CD8-positive, alpha-beta memory T cell (primary cell): ENCODE results near the gene ME3. TPM values are rescaled to one million over a fixed set of nuclear protein-coding genes. Genes with fewer than 3 reads are reported as not detected.

Experiments used
- CTCF ChIA-PET: fragments of 350-600 bp; sonication (Branson Sonifier 250); formaldehyde crosslinking; loops from one replicate; lab custom pipeline; 2021; ENCODE audit warnings: antibody characterized with exemption; lab: Charles Lee
- POLR2A ChIA-PET: fragments of 350-600 bp; sonication (Branson Sonifier 250); formaldehyde crosslinking; loops from one replicate; lab custom pipeline; 2021; ENCODE audit warnings: antibody characterized with exemption; lab: Charles Lee
- DNase-seq, 5 donors: peaks; one replicate each; pipeline versions ENCODE4 v3.0.0 to v3.0.0-alpha.2; 2020 to 2022; ENCODE audit warnings: mixed read lengths in 1 of 5
- H3K27ac ChIP-seq: one replicate; pipeline ENCODE4 v1.7.0; 2013; ENCODE audit warnings: low read depth, mild to moderate bottlenecking, low read length, moderate library complexity
- H3K27me3 ChIP-seq: 2 replicates; pipeline ENCODE4 v1.7.0; 2013; ENCODE audit warnings: low read length, mild to moderate bottlenecking; ENCODE audit not compliant: insufficient read depth, poor library complexity, severe bottlenecking
- H3K36me3 ChIP-seq: 2 replicates; pipeline ENCODE4 v1.7.0; 2013; ENCODE audit warnings: mild to moderate bottlenecking, low read length, moderate library complexity; ENCODE audit not compliant: insufficient read depth
- H3K4me1 ChIP-seq: 2 replicates; pipeline ENCODE4 v1.7.0; 2013; ENCODE audit warnings: mild to moderate bottlenecking, low read length, moderate library complexity; ENCODE audit not compliant: insufficient read depth
- H3K4me3 ChIP-seq: 2 replicates; pipeline ENCODE4 v1.7.0; 2013; ENCODE audit warnings: mild to moderate bottlenecking, low read length
- H3K9me3 ChIP-seq: 2 replicates; pipeline ENCODE4 v1.7.0; 2013; ENCODE audit warnings: mild to moderate bottlenecking, low read length
- H3K27ac Mint-ChIP-seq, 8 donors: one replicate each; pipeline ENCODE4 v1.8.0; 2020 to 2021; ENCODE audit warnings: mixed read lengths in 8 of 8, mild to moderate bottlenecking in 6 of 8, inconsistent platforms in 3 of 8, moderate library complexity in 3 of 8
- H3K27me3 Mint-ChIP-seq, 2 donors: one replicate each; pipeline ENCODE4 v1.8.0; 2020 to 2021; ENCODE audit warnings: mixed read lengths in 2 of 2, mild to moderate bottlenecking in 1 of 2, moderate library complexity in 1 of 2
- H3K36me3 Mint-ChIP-seq, 3 donors: one replicate each; pipeline ENCODE4 v1.8.0; 2020 to 2021; ENCODE audit warnings: mixed read lengths in 3 of 3, inconsistent platforms in 1 of 3, mild to moderate bottlenecking in 1 of 3
- H3K4me1 Mint-ChIP-seq, 3 donors: one replicate each; pipeline ENCODE4 v1.8.0; 2020 to 2021; ENCODE audit warnings: mixed read lengths in 3 of 3, inconsistent platforms in 1 of 3, mild to moderate bottlenecking in 1 of 3
- H3K4me3 Mint-ChIP-seq, 7 donors: one replicate each; pipeline ENCODE4 v1.8.0; 2020 to 2021; ENCODE audit warnings: mixed read lengths in 7 of 7, mild to moderate bottlenecking in 6 of 7, moderate library complexity in 4 of 7, inconsistent platforms in 2 of 7
- H3K9me3 Mint-ChIP-seq, 5 donors: one replicate each; pipeline ENCODE4 v1.8.0; 2020 to 2022; ENCODE audit warnings: mixed read lengths in 5 of 5, mild to moderate bottlenecking in 3 of 5, moderate library complexity in 2 of 5, inconsistent platforms in 1 of 5
- polyA plus RNA-seq: library from polyadenylated mRNA; unstranded; fragments of 300-500 nt; fragmentation: Illumina TruSeq; gene quantifications from one replicate; pipeline ENCODE4 v1.2.3, GENCODE V29; 2021
- total RNA-seq, 2 experiments: library from RNA; stranded (reverse); gene quantifications; one replicate each; pipeline ENCODE4 v1.2.3, GENCODE V29; 2021

The ME3 gene
- total and polyA plus RNA-seq, 3 experiments from 2014 or later, result 1.0 to 1.3 TPM; not detected in 1

DNA sequence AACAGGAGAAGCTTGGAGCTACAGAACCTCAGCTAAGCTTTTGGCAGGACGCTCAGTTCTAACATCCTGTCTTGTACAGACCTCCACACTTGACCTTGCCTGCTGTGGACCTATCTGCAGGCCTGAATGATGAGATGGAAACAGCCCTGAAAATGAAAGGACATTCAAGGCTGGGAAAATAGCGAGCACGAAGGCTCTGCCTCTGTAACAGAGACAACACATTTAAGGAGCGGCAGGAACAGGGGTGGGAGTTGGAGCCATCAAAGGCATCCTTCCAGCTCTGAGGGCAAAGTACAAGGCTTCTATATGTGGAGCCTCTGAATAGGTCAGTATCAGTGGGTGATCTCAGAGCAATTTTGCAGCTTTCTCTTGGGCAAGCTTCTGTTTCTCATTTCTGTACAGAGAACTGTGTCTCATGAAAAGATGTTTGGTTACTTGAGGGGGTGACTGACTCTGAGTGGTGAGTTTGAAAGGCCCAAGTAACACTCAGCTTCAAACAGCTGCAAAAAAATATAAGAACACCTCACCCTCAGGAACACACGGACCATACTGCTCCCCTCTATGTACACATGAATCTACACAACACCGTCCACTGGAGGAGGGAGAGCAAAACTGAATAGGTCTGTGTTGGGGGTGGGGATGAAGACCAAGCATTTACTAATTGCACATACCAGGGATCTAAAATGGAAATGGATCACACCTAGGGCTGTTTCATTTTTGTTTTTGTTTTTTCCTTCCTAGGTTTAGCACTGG lies 196.1 kb downstream of the ME3 start:
- DNase-seq, result no peak
- no peak overlapping the region for H3K4me3 Mint-ChIP-seq
- H3K27me3 Mint-ChIP-seq, result peaks cover 0 to 5% of the 10 kb centered on the region in 2 donors
- H3K27ac Mint-ChIP-seq, result no peak overlapping the region
- H3K4me3 ChIP-seq, result no peak overlapping the region
- H3K27ac ChIP-seq, result no peak overlapping the region
- POLR2A ChIA-PET, result no interaction called here
- no peaks in the 10 kb centered on the region for H3K9me3 Mint-ChIP-seq
- H3K4me1 Mint-ChIP-seq, result no peaks in the 10 kb centered on the region
- H3K27me3 ChIP-seq, result no peaks in the 10 kb centered on the region
- no peaks in the 10 kb centered on the region for H3K36me3 ChIP-seq
- no peaks in the 10 kb centered on the region for H3K9me3 ChIP-seq
- H3K4me1 ChIP-seq, result no peaks in the 10 kb centered on the region
- peaks cover 0 to 2% (median 0%) of the 10 kb centered on the region in 3 donors for H3K36me3 Mint-ChIP-seq
- CTCF ChIA-PET, result no interaction called here

DNA sequence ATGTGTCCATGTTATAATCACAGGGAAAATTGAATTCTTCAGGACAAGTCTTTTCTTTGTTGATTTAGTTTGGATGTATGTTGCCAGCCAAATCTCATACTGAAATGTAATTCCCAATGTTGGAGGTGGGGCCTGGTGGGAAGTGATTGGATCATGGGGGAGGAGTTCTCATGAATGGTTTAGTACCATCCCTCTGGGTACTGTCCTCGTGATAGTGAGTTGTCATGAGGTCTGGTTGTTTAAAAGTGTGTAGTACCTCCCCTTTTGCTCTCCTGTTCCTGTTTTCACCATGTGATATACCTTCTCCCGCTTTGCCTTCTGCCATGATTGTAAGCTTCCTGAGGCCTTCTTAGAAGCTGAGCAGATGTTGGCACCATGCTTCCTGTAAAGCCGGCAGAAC lies 197.4 kb downstream of the ME3 start:
- Mint-ChIP-seq H3K27me3 (peaks cover 2 to 6% of the 10 kb centered on the region in 2 donors), H3K4me1 (no peaks in the 10 kb centered on the region), H3K4me3 (no peak overlapping the region), H3K9me3 (no peaks in the 10 kb centered on the region), H3K36me3 (peaks cover 0 to 2% (median 0%) of the 10 kb centered on the region in 3 donors), H3K27ac (no peak overlapping the region)
- Histone ChIP-seq H3K36me3 (no peaks in the 10 kb centered on the region), H3K4me1 (no peaks in the 10 kb centered on the region), H3K27me3 (no peaks in the 10 kb centered on the region), H3K4me3 (no peak overlapping the region), H3K9me3 (no peaks in the 10 kb centered on the region), H3K27ac (no peak overlapping the region)
- no peak for DNase-seq
- POLR2A ChIA-PET, result no interaction called here
- CTCF ChIA-PET, result no interaction called here

DNA sequence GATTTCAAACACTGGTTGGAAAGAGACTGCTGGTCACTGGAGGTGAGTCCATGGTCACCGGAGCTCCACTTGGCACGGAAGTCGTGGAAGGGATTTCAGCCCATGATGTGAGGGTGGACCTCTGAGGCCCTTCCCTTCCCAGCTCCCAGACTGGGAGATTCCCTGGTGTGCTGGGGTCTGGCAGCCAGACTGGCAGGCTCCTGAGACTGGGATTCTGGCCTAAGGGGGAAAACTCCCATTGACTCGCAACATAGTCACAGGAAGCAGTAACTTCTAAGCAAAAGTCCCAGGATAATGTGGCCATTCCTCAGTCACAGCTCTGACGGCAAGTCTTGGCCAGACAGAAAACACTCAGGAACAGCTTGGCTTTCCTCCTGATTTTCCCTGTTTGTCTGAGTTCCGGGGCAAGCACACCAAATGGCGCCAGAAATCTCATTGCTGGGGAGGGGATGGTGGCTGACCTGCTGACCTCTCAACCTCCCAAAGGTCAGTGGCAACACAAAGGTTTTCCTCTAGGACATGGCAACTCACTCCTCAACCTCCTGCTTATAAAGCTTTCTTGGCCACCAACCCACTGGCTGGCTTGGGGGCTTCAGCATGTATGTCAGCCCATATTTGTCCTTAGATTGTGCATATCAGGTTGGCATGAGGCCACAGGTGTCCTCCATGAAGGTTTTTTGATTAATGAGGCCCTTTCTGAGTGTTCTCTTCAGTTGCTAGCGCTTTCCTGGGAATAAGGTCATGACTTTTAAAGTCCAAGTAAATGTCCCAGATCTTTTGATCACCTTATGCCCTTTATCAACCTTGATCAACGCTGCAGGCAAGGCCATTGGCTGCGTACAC lies 198.2 kb downstream of the ME3 start:
- Histone ChIP-seq H3K9me3 (no peaks in the 10 kb centered on the region), H3K4me1 (no peaks in the 10 kb centered on the region), H3K36me3 (no peaks in the 10 kb centered on the region), H3K27me3 (no peaks in the 10 kb centered on the region), H3K4me3 (no peak overlapping the region), H3K27ac (no peak overlapping the region)
- Mint-ChIP-seq H3K36me3 (peaks cover 0 to 2% (median 0%) of the 10 kb centered on the region in 3 donors), H3K4me3 (no peak overlapping the region), H3K27ac (peak overlapping the region in 1 of 8 donors; percentile 81), H3K9me3 (no peaks in the 10 kb centered on the region), H3K27me3 (peaks cover 2 to 6% of the 10 kb centered on the region in 2 donors), H3K4me1 (no peaks in the 10 kb centered on the region)
- CTCF ChIA-PET, result no interaction called here
- no peak for DNase-seq
- POLR2A ChIA-PET, result no interaction called here

DNA sequence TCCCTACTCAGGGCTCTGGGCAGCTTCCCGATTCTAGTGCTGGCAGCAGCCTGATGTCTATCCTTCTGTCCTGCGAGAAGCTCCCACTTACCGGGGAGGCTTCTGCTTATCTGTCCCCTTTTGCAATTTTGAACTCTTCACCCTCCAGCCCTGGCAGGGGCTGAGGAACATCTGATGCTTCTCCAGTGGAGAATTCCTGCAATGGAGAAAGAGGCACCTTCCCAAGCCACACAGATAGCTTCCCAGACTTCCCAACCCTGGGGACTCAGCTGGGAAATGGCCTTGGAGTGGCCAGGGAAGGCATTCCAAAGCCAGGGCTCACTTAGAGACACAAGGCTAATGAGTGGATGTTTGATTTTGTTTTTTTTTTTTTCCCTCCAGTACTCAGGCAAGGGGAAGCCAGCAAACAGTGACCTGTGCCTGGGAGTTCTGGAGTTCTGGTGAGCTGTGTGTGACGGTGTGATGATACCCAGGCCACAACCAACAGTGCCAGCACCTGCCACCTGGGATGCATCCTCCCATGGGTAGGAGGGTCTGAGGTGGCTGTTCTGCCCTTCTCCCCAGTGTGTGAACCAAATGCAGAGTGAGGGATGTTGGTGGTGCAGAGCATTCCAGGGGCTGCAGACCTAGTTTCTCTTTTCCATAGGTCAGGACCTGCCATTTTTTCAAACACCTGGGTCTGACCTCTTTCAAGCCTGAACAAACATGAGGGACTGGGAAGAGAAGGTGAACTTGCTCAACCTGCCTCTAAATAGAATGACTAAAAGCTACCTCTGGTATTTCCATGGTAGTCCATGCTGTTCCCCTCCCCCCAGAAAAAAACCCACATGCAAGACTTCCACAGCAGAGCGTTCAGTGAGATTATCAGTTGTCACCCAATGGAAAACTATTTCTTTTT lies 202.7 kb downstream of the ME3 start:
- CTCF ChIA-PET, result interaction anchor here (1.4 to 1.9 kb wide), 2 partner anchors 13 to 14 kb away, joined by 3 to 4 read pairs; no protein-coding TSS in a partner anchor

DNA sequence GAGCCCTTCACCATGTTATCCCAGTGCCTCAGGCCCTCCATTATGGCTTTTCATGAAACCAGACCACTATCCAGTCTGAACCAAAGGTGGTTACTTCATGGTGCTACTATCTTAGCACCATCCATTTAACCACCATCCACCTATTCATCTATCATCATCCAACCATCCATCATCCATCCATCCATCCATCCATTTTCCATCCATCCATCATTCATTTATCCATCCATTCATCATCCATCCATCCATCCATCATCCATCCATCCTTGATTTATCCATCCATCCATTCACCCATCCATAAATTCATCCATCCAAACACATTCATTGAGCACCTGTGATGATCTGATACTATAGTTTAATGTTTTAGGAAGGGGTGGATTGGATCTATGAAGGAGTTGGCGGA lies 204.2 kb downstream of the ME3 start:
- ChIA-PET POLR2A (no interaction called here), CTCF (no interaction called here)
- Mint-ChIP-seq H3K9me3 (no peaks in the 10 kb centered on the region), H3K4me1 (no peaks in the 10 kb centered on the region), H3K27me3 (peaks cover 2 to 4% of the 10 kb centered on the region in 2 donors), H3K4me3 (no peak overlapping the region), H3K27ac (no peak overlapping the region), H3K36me3 (peaks cover 0 to 2% (median 0%) of the 10 kb centered on the region in 3 donors)
- H3K4me3 ChIP-seq, result no peak overlapping the region
- H3K4me1 ChIP-seq, result no peaks in the 10 kb centered on the region
- H3K9me3 ChIP-seq, result no peaks in the 10 kb centered on the region
- no peak overlapping the region for H3K27ac ChIP-seq
- no peaks in the 10 kb centered on the region for H3K36me3 ChIP-seq
- no peak for DNase-seq
- H3K27me3 ChIP-seq, result no peaks in the 10 kb centered on the region

More for the DNA sequence above, 202.7 kb downstream of the ME3 start:
- Histone ChIP-seq H3K4me1 (no peaks in the 10 kb centered on the region), H3K4me3 (no peak overlapping the region), H3K36me3 (no peaks in the 10 kb centered on the region), H3K27ac (no peak overlapping the region), H3K27me3 (no peaks in the 10 kb centered on the region), H3K9me3 (no peaks in the 10 kb centered on the region)
- H3K27ac Mint-ChIP-seq, result no peak overlapping the region
- DNase-seq, result no peak
- H3K36me3 Mint-ChIP-seq, result peaks cover 0 to 2% (median 0%) of the 10 kb centered on the region in 3 donors
- H3K9me3 Mint-ChIP-seq, result no peaks in the 10 kb centered on the region
- POLR2A ChIA-PET, result no interaction called here
- no peaks in the 10 kb centered on the region for H3K4me1 Mint-ChIP-seq
- H3K27me3 Mint-ChIP-seq, result peaks cover 2 to 6% of the 10 kb centered on the region in 2 donors
- H3K4me3 Mint-ChIP-seq, result no peak overlapping the region

DNA sequence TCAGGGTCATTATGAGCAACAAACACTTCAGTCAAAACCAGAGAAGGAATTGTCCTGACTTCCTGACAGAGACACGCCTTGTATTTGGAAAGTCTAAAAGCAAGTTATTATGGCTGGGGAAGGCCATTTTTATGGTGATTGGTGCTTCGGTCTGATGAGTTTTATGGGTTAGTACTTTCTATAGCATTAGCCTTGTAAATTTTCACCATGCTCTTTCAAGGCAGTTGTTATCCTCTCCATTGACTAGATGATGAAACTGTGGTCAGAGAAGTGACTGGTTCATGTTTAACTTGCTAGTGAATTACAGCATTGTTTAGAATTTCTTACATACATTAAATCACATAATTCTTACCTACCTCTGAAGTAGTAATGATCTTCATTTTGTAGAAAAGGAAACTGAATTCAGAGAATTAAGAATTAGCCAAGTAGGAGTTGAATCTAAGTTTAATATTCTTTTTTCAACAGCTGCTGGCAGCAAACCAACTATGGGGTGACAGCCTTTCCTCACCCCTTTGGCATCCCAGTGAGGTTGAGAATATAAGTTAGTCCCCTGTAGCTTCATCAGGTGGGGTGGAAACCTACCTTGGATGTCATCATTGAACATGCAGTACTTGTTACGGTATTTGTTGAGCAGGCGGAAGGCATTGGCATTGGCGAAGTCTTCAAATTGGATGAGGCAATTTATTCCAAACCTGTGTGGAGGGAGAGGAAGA lies 207.8 kb downstream of the ME3 start:
- H3K27ac ChIP-seq, result no peak overlapping the region
- ChIA-PET CTCF (no interaction called here), POLR2A (no interaction called here)
- no peaks in the 10 kb centered on the region for H3K36me3 ChIP-seq
- Mint-ChIP-seq H3K27ac (no peak overlapping the region), H3K9me3 (no peaks in the 10 kb centered on the region), H3K27me3 (no peaks in the 10 kb centered on the region), H3K4me3 (no peak overlapping the region), H3K4me1 (no peaks in the 10 kb centered on the region), H3K36me3 (peaks cover 0 to 3% (median 0%) of the 10 kb centered on the region in 3 donors)
- DNase-seq, result no peak
- H3K4me1 ChIP-seq, result no peaks in the 10 kb centered on the region
- H3K27me3 ChIP-seq, result no peaks in the 10 kb centered on the region
- no peaks in the 10 kb centered on the region for H3K9me3 ChIP-seq
- H3K4me3 ChIP-seq, result no peak overlapping the region

DNA sequence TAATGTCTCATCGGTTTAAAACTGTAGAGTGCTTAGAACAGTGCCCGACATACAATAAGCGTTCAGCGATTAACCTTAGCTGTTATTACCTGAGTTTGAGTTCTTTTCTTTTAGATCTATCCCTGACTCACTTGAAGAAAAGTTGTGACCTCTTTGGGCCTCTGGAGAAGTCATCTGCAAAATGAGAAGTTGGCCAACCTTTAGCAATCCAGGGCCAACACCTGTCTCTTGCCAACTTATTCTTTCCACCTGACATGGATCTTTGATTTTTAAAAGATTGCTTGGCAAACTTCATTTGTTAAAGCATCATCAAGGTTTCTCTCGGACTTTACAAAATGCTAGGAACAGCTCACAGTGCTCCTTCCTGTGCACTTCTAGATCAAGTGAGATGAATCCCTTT lies 208.5 kb downstream of the ME3 start:
- CTCF ChIA-PET, result no interaction called here
- no peaks in the 10 kb centered on the region for H3K27me3 Mint-ChIP-seq
- H3K4me1 ChIP-seq, result no peaks in the 10 kb centered on the region

More for the DNA sequence above, 208.5 kb downstream of the ME3 start:
- H3K4me1 Mint-ChIP-seq, result no peaks in the 10 kb centered on the region
- H3K9me3 Mint-ChIP-seq, result no peaks in the 10 kb centered on the region
- POLR2A ChIA-PET, result no interaction called here
- H3K36me3 Mint-ChIP-seq, result peaks cover 0 to 3% (median 0%) of the 10 kb centered on the region in 3 donors
- DNase-seq, result no peak
- Histone ChIP-seq H3K4me3 (no peak overlapping the region), H3K36me3 (no peaks in the 10 kb centered on the region), H3K27ac (no peak overlapping the region), H3K9me3 (no peaks in the 10 kb centered on the region), H3K27me3 (no peaks in the 10 kb centered on the region)
- H3K4me3 Mint-ChIP-seq, result no peak overlapping the region
- no peak overlapping the region for H3K27ac Mint-ChIP-seq
